ENCODE measurements around the gene ANKFY1.
"Not testable (repeated sequence)": the region's sequence is repeated elsewhere in the genome, so short reads cannot be mapped to it uniquely, and the experiment has no call there.

Gene ANKFY1

GRCh38 chr17:4266550-4266949 is 2.8 kb upstream of the ANKFY1 start:
- no peak overlapping the region for H3K27ac Mint-ChIP-seq
- peaks cover 39% of the 10 kb centered on the region for H3K36me3 Mint-ChIP-seq (ENCODE audit: low read depth)
- no peak for TF ChIP-seq CTCF (IDR thresholded peaks at IDR 0.05; ENCODE audit: unreplicated experiment in 3 of 3)
- H3K4me1 Mint-ChIP-seq: peaks cover 18% of the 10 kb centered on the region
- H3K9me3 Mint-ChIP-seq: no peaks in the 10 kb centered on the region
- peak overlapping the region in 1 of 3 experiments; percentile 10 for H3K4me3 Mint-ChIP-seq
- no peaks in the 10 kb centered on the region for H3K27me3 Mint-ChIP-seq (ENCODE audit: low read depth)

- TF ChIP-seq CTCF (IDR thresholded peaks at IDR 0.05; ENCODE audit: unreplicated experiment in 3 of 3): no peak
- Mint-ChIP-seq H3K4me1 (peaks cover 20% of the 10 kb centered on the region), H3K27ac (peak overlapping the region; percentile 74 to 88 (median 84)), H3K36me3 (ENCODE audit: low read depth) (peaks cover 42% of the 10 kb centered on the region), H3K9me3 (peaks cover 10% of the 10 kb centered on the region), H3K4me3 (peak overlapping the region; percentile 88 to 93 (median 91)), H3K27me3 (ENCODE audit: low read depth) (no peaks in the 10 kb centered on the region)
These were observed 1.1 kb downstream of the ANKFY1 start for GRCh38 chr17:4262703-4263102.

GRCh38 chr17:4261452-4261851 is 2.3 kb downstream of the ANKFY1 start:
- Mint-ChIP-seq H3K9me3 (peaks cover 20% of the 10 kb centered on the region), H3K4me3 (peak overlapping the region; percentile 51 to 88 (median 80)), H3K27me3 (ENCODE audit: low read depth) (no peaks in the 10 kb centered on the region), H3K27ac (peak overlapping the region in 1 of 3 experiments; percentile 14), H3K36me3 (ENCODE audit: low read depth) (peaks cover 51% of the 10 kb centered on the region), H3K4me1 (peaks cover 20% of the 10 kb centered on the region)
- no peak for TF ChIP-seq CTCF (IDR thresholded peaks at IDR 0.05; ENCODE audit: unreplicated experiment in 3 of 3)

GRCh38 chr17:4258867-4259266 is 4.9 kb downstream of the ANKFY1 start:
- Mint-ChIP-seq H3K27me3 (ENCODE audit: low read depth) (no peaks in the 10 kb centered on the region), H3K27ac (no peak overlapping the region), H3K9me3 (peaks cover 27% of the 10 kb centered on the region), H3K4me3 (no peak overlapping the region), H3K4me1 (peaks cover 13% of the 10 kb centered on the region), H3K36me3 (ENCODE audit: low read depth) (peaks cover 65% of the 10 kb centered on the region)
- no peak for TF ChIP-seq CTCF (IDR thresholded peaks at IDR 0.05; ENCODE audit: unreplicated experiment in 3 of 3)

- Mint-ChIP-seq H3K4me1 (peaks cover 5% of the 10 kb centered on the region), H3K27me3 (ENCODE audit: low read depth) (no peaks in the 10 kb centered on the region), H3K36me3 (ENCODE audit: low read depth) (peaks cover 60% of the 10 kb centered on the region), H3K27ac (no peak overlapping the region), H3K4me3 (no peak overlapping the region), H3K9me3 (peaks cover 27% of the 10 kb centered on the region)
- no peak for TF ChIP-seq CTCF (IDR thresholded peaks at IDR 0.05; ENCODE audit: unreplicated experiment in 3 of 3)
These were observed 6.8 kb downstream of the ANKFY1 start for GRCh38 chr17:4256952-4257351.

GRCh38 chr17:4255271-4255670 is 8.5 kb downstream of the ANKFY1 start:
- Mint-ChIP-seq H3K9me3 (peaks cover 27% of the 10 kb centered on the region), H3K27ac (peak overlapping the region in 1 of 3 experiments; percentile 9)
- H3K4me3 Mint-ChIP-seq: not testable (repeated sequence)

More at GRCh38 chr17:4255271-4255670, 8.5 kb downstream of the ANKFY1 start:
- H3K27me3 Mint-ChIP-seq (ENCODE audit: low read depth); H3K4me1 Mint-ChIP-seq: not testable (repeated sequence)
- H3K36me3 Mint-ChIP-seq (ENCODE audit: low read depth): peaks cover 46% of the 10 kb centered on the region

Measured in nephron (organoid).